Ovary (tissue), 9 donors: ENCODE data around the gene ANTXRL. TPM values are rescaled to one million over a fixed set of nuclear protein-coding genes. Genes with fewer than 3 reads are reported as not detected.
"Not testable (repeated sequence)": the region's sequence is repeated elsewhere in the genome, so short reads cannot be mapped to it uniquely, and the experiment has no call there.

Source experiments
- DNase-seq, 5 donors: peaks; one replicate each; pipeline ENCODE4 v3.0.0-alpha.2; 2019 to 2020
- H3K27ac ChIP-seq, 2 donors: fragments of 200-600 bp; one replicate each; pipeline versions ENCODE4 v1.5.1 to v1.8.0; 2019 to 2022
- H3K27me3 ChIP-seq: fragments of 200-600 bp; one replicate; pipeline ENCODE4 v1.8.0; 2022
- H3K36me3 ChIP-seq: fragments of 200-600 bp; sonication (generic); one replicate; pipeline ENCODE4 v1.5.1; 2019
- H3K4me1 ChIP-seq: one replicate; pipeline ENCODE4 v1.8.1; 2013; ENCODE audit warnings: mild to moderate bottlenecking, moderate library complexity; ENCODE audit not compliant: insufficient read depth
- H3K4me3 ChIP-seq: fragments of 200-600 bp; sonication (generic); one replicate; pipeline ENCODE4 v1.5.1; 2017
- H3K9me3 ChIP-seq, 2 donors: fragments of 200-600 bp in 1 of 2; sonication (generic) in 1 of 2; one replicate each; pipeline versions ENCODE4 v1.5.1 to v1.8.1; 2013 to 2019; ENCODE audit warnings: mild to moderate bottlenecking in 1 of 2, moderate library complexity in 1 of 2
- EP300 ChIP-seq: sonication (generic); formaldehyde crosslinking; IDR thresholded peaks from one replicate; pipeline ENCODE4 v1.6.1; 2017; ENCODE audit warnings: antibody characterized with exemption
- POLR2A ChIP-seq: fragments of 450-650 bp; IDR thresholded peaks from one replicate; pipeline ENCODE4 v1.6.1; 2017; ENCODE audit warnings: antibody characterized with exemption, mild to moderate bottlenecking, moderate library complexity
- WGBS, 3 donors: extraction: QIAGEN DNeasy Blood & Tissue Kit in 1 of 3; methylation state at CpG; one replicate each; pipeline versions ENCODE4 v1.1.5 to v1.1.7; 2013 to 2017; 5-methylcytosine and 5-hydroxymethylcytosine counted together
- intact Hi-C, 4 donors: fragments of 100-400 bp; cut with DNase I; formaldehyde crosslinking; loops; one replicate each; pipeline versions ENCODE4 v1.11.0 to v1.15.1; 2022 to 2023
- polyA plus RNA-seq, 2 donors: library from polyadenylated mRNA; stranded (reverse); fragments of 200-250 nt in 1 of 2; fragments of 350-450 nt in 1 of 2; fragmentation: Illumina TruSeq in 1 of 2; extraction: RNeasy Lipid Tissue Mini Kit (QIAGEN cat#74804) in 1 of 2; gene quantifications; one replicate each; pipeline ENCODE4 v1.2.3, GENCODE V29; 2013 to 2014
- total RNA-seq, 7 donors: library from RNA; depleted of rRNA in 2 of 7; stranded (reverse); fragments of >200 nt in 2 of 7; fragmentation: NEBNext Ultra II Directional in 3 of 7; extraction: Animal tissue kit (Norgen Biotek cat#: 25700) in 3 of 7; gene quantifications; one replicate each; pipeline versions ENCODE4 v1.1.0 to v1.2.4, GENCODE V29; 2016 to 2023
- TF ChIP-seq, protein P1 (sequence below), 3 donors: fragments of 450-650 bp in 2 of 3; fragments of 200-600 bp in 1 of 3; IDR thresholded peaks; one replicate each; pipeline versions ENCODE4 v1.5.1 to v1.8.0; 2016 to 2022; ENCODE audit warnings: antibody characterized with exemption in 3 of 3, mild to moderate bottlenecking in 1 of 3
- donor health status: DM: no; HTN: no; CAD: no; lungs with moderate emphysema.
- donor health status: DM: no; HTN: no; CAD: no.
- donor health status: Bipolar disorder and iron deficiency.
- donor health status: DM: yes; HTN: yes; CAD: no.
- donor health status: DM: no; HTN: no; CAD: no.
- donor health status: DM: yes; HTN: yes; CAD: no.

ANTXRL gene
- total and polyA plus RNA-seq, 9 donors: 0.51 TPM; not detected in 8

DNA sequence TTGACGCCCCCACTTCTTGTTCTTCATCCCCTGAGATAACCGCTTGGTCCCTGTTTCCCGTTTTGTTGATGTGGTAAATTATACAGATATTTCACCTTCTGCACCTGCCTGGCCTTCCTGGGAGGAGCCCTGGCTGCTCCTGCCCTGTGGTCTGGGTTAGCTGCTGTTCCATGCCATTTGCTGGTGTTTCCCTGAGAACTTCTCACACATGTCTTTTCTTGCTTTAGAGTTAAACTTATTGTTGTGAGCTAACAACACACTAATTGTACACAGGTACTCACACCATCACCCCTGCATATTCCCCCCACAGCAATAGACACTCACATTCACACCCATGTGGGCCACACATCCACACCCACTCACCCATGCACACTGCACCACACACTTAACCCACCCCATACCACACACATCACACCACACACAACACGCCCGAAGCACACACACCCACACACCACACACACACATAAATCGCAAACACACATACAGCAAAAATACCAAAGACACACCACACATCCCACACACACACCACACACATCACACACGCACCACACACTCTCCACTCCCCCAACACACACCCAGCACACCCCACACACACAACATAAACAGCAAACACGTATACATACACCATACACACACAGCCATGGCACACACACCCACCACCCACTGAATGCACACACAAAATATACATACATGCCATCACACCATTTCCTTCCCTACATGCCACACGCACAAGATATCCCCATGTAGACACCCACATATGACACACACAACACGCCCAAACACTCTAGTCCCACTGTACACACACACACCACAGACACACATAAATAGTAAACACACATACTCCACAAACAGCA lies 19.4 kb upstream of the ANTXRL start:
- Histone ChIP-seq H3K4me1 (no peaks in the 10 kb centered on the region), H3K9me3 (no peaks in the 10 kb centered on the region), H3K36me3 (no peaks in the 10 kb centered on the region), H3K27ac (no peak overlapping the region), H3K27me3 (no peaks in the 10 kb centered on the region), H3K4me3 (no peak overlapping the region)
- TF ChIP-seq POLR2A (no peak), EP300 (no peak)
- TF ChIP-seq, protein P1, sequence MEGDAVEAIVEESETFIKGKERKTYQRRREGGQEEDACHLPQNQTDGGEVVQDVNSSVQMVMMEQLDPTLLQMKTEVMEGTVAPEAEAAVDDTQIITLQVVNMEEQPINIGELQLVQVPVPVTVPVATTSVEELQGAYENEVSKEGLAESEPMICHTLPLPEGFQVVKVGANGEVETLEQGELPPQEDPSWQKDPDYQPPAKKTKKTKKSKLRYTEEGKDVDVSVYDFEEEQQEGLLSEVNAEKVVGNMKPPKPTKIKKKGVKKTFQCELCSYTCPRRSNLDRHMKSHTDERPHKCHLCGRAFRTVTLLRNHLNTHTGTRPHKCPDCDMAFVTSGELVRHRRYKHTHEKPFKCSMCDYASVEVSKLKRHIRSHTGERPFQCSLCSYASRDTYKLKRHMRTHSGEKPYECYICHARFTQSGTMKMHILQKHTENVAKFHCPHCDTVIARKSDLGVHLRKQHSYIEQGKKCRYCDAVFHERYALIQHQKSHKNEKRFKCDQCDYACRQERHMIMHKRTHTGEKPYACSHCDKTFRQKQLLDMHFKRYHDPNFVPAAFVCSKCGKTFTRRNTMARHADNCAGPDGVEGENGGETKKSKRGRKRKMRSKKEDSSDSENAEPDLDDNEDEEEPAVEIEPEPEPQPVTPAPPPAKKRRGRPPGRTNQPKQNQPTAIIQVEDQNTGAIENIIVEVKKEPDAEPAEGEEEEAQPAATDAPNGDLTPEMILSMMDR (IDR thresholded peaks at IDR 0.05): no peak
- WGBS, 3 donors: 79 to 84% (median 80%) methylated on average over 10 of the region's 10 CpGs
- no peak for DNase-seq
- intact Hi-C loops: no loop called here

DNA sequence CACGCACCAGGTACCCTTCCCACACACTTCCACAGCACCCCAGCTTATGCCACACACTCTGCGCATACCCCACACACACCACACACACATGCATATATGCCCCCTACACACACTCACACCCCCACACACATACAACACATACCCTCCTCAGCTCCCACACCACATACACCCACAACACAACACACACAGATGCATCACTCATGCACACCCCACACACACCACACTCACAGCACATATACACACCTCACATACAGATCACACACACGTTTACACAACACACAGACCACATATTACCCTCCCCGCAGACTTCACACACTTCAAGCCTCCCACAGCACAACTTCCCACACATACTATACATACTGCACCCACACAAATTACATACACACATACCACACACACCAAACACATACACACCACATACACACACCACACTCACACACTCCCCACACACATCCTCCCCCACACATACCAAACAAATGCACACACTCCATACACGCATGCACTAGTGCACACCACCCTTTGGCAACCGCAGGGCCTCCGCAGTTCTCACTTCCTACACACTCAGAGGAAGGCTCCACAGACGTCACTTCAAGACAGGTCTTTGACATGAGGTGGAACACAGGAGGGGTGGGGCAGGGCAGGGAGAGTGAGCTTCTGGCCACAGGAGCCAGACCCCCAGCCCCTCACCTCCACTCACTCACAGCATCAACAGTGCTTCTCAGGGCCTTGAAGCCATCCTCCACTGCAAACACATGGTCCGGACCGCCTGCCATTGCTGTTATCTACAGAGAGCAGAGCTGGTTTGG lies 18.5 kb upstream of the ANTXRL start:
- DNase-seq: no peak
- TF ChIP-seq POLR2A (no peak), EP300 (no peak)
- TF ChIP-seq, protein P1 (IDR thresholded peaks at IDR 0.05): no peak
- H3K9me3 ChIP-seq: no peaks in the 10 kb centered on the region
- H3K36me3 ChIP-seq: no peaks in the 10 kb centered on the region
- WGBS, 3 donors: 80 to 93% (median 83%) methylated on average over 10 of the region's 10 CpGs
- H3K4me1 ChIP-seq: no peaks in the 10 kb centered on the region
- H3K27ac ChIP-seq: no peak overlapping the region
- H3K27me3 ChIP-seq: no peaks in the 10 kb centered on the region
- H3K4me3 ChIP-seq: no peak overlapping the region
- intact Hi-C loops: no loop called here

DNA sequence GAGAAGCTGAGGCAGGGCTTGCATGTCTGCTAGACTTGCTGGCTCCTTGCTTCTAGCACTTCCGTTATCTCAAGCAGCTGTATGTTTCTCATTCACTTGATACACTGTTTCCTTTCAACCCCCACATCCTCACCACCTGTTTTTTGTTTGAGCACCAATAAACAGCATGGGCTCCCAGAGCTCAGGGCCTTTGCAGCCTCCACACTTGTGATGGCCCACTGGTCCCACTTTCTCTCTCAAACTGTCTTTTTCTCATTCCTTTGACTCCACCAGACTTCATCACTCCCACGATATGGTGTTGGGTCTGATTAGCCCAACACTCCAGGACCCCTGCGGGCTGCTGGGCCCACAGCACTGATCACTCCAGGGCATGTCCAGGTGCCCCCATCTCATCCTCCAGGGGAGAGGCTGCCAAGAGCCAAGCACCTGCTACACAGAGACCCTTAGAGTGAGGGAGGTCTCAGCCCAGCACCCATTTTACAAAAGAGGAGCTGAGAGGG lies 17.2 kb upstream of the ANTXRL start:
- H3K36me3 ChIP-seq, H3K4me1 ChIP-seq, H3K27me3 ChIP-seq, H3K9me3 ChIP-seq, intact Hi-C loops, H3K4me3 ChIP-seq, H3K27ac ChIP-seq: not testable (repeated sequence)
- 67 to 78% (median 71%) methylated on average over 3 of the region's 3 CpGs for WGBS, 3 donors
- peak in 1 of 5 donors; percentile 3 for DNase-seq

DNA sequence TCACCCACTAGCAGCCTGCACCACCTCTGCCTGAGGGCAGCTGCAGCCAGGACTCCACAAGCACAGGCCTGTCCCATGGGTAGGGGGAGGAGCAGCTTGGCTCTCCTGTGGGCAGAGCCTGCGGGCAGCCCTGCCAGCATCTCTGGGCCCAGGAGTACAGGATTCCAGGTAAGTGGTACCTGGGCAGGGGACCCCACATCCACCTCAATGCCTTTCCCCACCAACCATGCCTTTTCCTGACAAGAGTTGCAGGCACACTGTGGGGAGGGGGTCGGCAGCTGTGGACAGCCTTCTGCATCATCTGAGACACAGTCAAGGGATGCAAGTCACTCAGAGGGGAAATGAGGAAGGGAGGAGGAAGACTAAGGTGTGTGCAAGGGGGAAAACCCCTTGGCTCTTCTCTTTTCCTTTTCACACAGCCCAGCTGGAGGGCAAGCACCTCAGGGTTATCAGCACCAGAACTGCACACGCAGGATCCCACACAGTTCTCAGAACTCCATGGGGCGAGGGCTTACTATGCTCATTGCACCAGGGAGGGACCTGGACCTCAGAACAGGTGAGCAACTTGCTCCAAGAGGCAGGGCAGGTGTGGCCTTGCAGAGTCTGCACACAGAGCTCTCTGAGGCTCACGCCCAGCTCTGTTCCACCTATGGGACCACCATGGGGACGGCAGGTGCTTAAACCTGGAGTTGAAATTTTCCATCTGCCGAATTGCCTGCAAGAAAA lies 16.5 kb upstream of the ANTXRL start:
- whole genome bisulfite sequencing, 3 donors: 84 to 92% (median 86%) methylated on average over 7 of the region's 7 CpGs
- no peaks in the 10 kb centered on the region for H3K36me3 ChIP-seq
- H3K9me3 ChIP-seq: no peaks in the 10 kb centered on the region
- no peak overlapping the region for H3K27ac ChIP-seq
- H3K4me3 ChIP-seq: no peak overlapping the region
- no peaks in the 10 kb centered on the region for H3K4me1 ChIP-seq
- H3K27me3 ChIP-seq: no peaks in the 10 kb centered on the region
- peak in 1 of 5 donors; percentile 3 for DNase-seq
- intact Hi-C loops: no loop called here
- TF ChIP-seq, protein P1 (IDR thresholded peaks at IDR 0.05): no peak
- TF ChIP-seq POLR2A (no peak), EP300 (no peak)

DNA sequence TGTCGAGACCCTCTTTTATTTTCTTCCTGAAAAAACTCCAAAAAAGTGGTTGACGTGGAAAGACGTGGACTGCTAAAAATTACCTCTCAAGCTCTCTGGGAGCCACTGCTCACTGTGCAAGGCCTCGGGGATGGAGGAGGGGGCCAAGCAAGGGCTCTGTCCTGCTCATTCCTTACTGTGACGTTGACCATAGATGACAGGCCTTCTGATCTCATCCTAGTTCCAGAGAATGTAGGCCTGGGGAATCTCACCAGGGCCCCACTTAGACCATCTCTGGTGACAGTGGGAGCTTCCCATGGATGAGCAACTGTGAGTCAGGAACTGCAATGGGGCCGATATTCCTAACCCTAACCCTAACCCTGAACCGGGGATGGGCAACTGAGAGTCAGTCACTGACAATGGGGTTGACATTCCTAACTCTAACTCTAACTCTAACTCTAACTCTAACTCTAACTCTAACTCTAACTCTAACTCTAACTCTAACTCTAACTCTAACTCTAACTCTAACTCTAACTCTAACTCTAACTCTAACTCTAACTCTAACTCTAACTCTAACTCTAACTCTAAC lies 15.8 kb upstream of the ANTXRL start:
- H3K27me3 ChIP-seq, H3K4me1 ChIP-seq, H3K9me3 ChIP-seq, H3K4me3 ChIP-seq, H3K27ac ChIP-seq, DNase-seq, H3K36me3 ChIP-seq, intact Hi-C loops: not testable (repeated sequence)
- WGBS, 3 donors: 91 to 95% (median 94%) methylated on average over 7 of the region's 7 CpGs

DNA sequence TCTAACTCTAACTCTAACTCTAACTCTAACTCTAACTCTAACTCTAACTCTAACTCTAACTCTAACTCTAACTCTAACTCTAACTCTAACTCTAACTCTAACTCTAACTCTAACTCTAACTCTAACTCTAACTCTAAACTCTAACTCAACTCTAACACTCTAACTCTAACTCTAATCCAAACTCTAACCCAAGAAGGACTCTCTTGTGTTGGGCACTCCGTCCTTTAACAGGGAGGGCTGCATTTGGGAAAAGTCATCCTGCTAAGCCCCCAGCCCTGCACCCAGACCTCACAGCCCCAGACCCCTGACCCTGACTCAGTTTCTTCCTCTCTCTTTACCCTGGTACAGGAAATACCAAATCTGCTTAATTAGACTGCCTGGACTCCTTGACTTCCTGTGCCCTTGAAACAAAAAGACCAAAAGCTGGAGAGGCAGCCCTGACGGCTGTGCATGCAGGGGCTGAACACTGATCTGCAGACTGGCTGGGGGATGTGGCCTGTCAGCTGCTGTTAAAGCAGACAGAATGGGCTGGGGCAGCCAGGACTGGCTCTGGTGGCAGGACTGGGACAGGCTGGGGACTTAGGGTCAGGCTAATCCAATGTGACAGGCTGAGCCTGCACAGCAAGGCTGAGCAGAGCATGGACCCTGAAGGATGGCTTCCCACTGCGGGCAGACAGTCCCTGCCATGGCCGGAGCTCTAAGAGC lies 14.8 kb upstream of the ANTXRL start:
- H3K27me3 ChIP-seq, intact Hi-C loops, H3K9me3 ChIP-seq, H3K27ac ChIP-seq, H3K36me3 ChIP-seq, H3K4me1 ChIP-seq, DNase-seq, H3K4me3 ChIP-seq: not testable (repeated sequence)
- 62 to 65% (median 63%) methylated on average over 2 to 4 of the region's 4 CpGs for WGBS, 3 donors
